Muscle of leg (tissue), 11 donors: ENCODE data around the gene NCAPG2. TPM values are rescaled to one million over a fixed set of nuclear protein-coding genes. Genes with fewer than 3 reads are reported as not detected.
"Not testable (repeated sequence)": the region's sequence is repeated elsewhere in the genome, so short reads cannot be mapped to it uniquely, and the experiment has no call there.

Experiments used
- DNase-seq: peaks from one replicate; pipeline ENCODE4 v3.0.0; 2013
- H3K27ac ChIP-seq: one replicate; pipeline ENCODE4 v1.5.1; 2013; ENCODE audit warnings: mild to moderate bottlenecking, low read length, control low read depth
- H3K27me3 ChIP-seq: one replicate; pipeline ENCODE4 v1.6.1; 2013; ENCODE audit warnings: low read length; ENCODE audit not compliant: control insufficient read depth, insufficient read depth
- H3K36me3 ChIP-seq: one replicate; pipeline ENCODE4 v1.6.1; 2013; ENCODE audit warnings: low read length; ENCODE audit not compliant: control insufficient read depth, insufficient read depth
- H3K4me1 ChIP-seq: one replicate; pipeline ENCODE4 v1.6.1; 2013; ENCODE audit warnings: low read length; ENCODE audit not compliant: control insufficient read depth, insufficient read depth
- H3K4me3 ChIP-seq: one replicate; pipeline ENCODE4 v1.5.1; 2013; ENCODE audit warnings: low read length, control low read depth
- H3K9me3 ChIP-seq: replicated peaks from 2 replicates; pipeline ENCODE4 v1.6.1; 2013; ENCODE audit warnings: low read depth, low read length; ENCODE audit not compliant: control insufficient read depth
- WGBS: methylation state at CpG from one replicate; pipeline ENCODE4 v1.1.5; 2013; ENCODE audit warnings: missing lambda C conversion rate; ENCODE audit not compliant: insufficient coverage; 5-methylcytosine and 5-hydroxymethylcytosine counted together
- polyA plus RNA-seq, 8 donors: library from polyadenylated mRNA; unstranded; fragments of 120-200 nt; gene quantifications; one replicate each; pipeline versions ENCODE4 v1.2.1 to v1.2.3, GENCODE V29; 2013; ENCODE audit warnings: inconsistent platforms in 1 of 8, low replicate concordance in 1 of 8; ENCODE audit not compliant: insufficient read length in 8 of 8, insufficient read depth in 1 of 8
- total RNA-seq: library from RNA; stranded (reverse); fragments of 120-200 nt; gene quantifications from one replicate; pipeline ENCODE4 v1.2.4, GENCODE V29; 2013

The NCAPG2 gene
- total and polyA plus RNA-seq, 9 donors, result 10.2 to 20.9 (median 15.3) TPM

- not testable (repeated sequence) for H3K27ac ChIP-seq, H3K9me3 ChIP-seq, H3K27me3 ChIP-seq, H3K4me3 ChIP-seq, DNase-seq, H3K4me1 ChIP-seq
- H3K36me3 ChIP-seq, result peaks cover 14% of the 10 kb centered on the region
- WGBS, result no CpG with 5 or more reads among the region's 2 CpGs
Measured at GRCh38 chr7:158697597-158697996, 7.0 kb downstream of the NCAPG2 start.

GRCh38 chr7:158695726-158696452 lies 8.7 kb downstream of the NCAPG2 start:
- 86% methylated on average over 3 of the region's 10 CpGs for WGBS
- Histone ChIP-seq H3K36me3 (peaks cover 13% of the 10 kb centered on the region), H3K4me3 (no peak overlapping the region), H3K27me3 (no peaks in the 10 kb centered on the region), H3K9me3 (no peaks in the 10 kb centered on the region), H3K27ac (no peak overlapping the region), H3K4me1 (no peaks in the 10 kb centered on the region)
- DNase-seq, result peak; percentile 90

- no CpG with 5 or more reads among the region's 3 CpGs for WGBS
- no peaks in the 10 kb centered on the region for H3K4me1 ChIP-seq
Measured at GRCh38 chr7:158695056-158695455, 9.5 kb downstream of the NCAPG2 start.

GRCh38 chr7:158694650-158695049 lies 10.0 kb downstream of the NCAPG2 start:
- DNase-seq, result no peak
- no peak overlapping the region for H3K27ac ChIP-seq
- H3K9me3 ChIP-seq, result no peaks in the 10 kb centered on the region
- H3K4me3 ChIP-seq, result no peak overlapping the region
- peaks cover 9% of the 10 kb centered on the region for H3K36me3 ChIP-seq
- H3K27me3 ChIP-seq, result no peaks in the 10 kb centered on the region
- 86% methylated on average over 4 of the region's 6 CpGs for WGBS
- no peaks in the 10 kb centered on the region for H3K4me1 ChIP-seq

More at GRCh38 chr7:158695056-158695455, 9.5 kb downstream of the NCAPG2 start:
- H3K4me3 ChIP-seq, result no peak overlapping the region
- no peaks in the 10 kb centered on the region for H3K9me3 ChIP-seq
- H3K27me3 ChIP-seq, result no peaks in the 10 kb centered on the region
- no peak for DNase-seq
- peaks cover 10% of the 10 kb centered on the region for H3K36me3 ChIP-seq
- H3K27ac ChIP-seq, result no peak overlapping the region

- Histone ChIP-seq H3K4me1 (no peaks in the 10 kb centered on the region), H3K27me3 (no peaks in the 10 kb centered on the region), H3K4me3 (no peak overlapping the region), H3K27ac (no peak overlapping the region), H3K36me3 (peaks cover 27% of the 10 kb centered on the region), H3K9me3 (no peaks in the 10 kb centered on the region)
- WGBS, result no CpG with 5 or more reads among the region's 2 CpGs
- DNase-seq, result no peak
Measured at GRCh38 chr7:158689488-158689887, 15.1 kb downstream of the NCAPG2 start.

GRCh38 chr7:158687406-158687805 lies 17.2 kb downstream of the NCAPG2 start:
- Histone ChIP-seq H3K4me1 (no peaks in the 10 kb centered on the region), H3K27me3 (no peaks in the 10 kb centered on the region), H3K27ac (no peak overlapping the region), H3K9me3 (no peaks in the 10 kb centered on the region), H3K36me3 (peaks cover 27% of the 10 kb centered on the region), H3K4me3 (no peak overlapping the region)
- DNase-seq, result no peak
- WGBS, result no CpG with 5 or more reads among the region's 7 CpGs

GRCh38 chr7:158685693-158686092 lies 18.9 kb downstream of the NCAPG2 start:
- H3K36me3 ChIP-seq, result peaks cover 27% of the 10 kb centered on the region
- WGBS, result 73% methylated on average over 2 of the region's 4 CpGs

GRCh38 chr7:158684329-158684728 lies 20.3 kb downstream of the NCAPG2 start:
- H3K27ac ChIP-seq, result no peak overlapping the region
- WGBS, result no CpG with 5 or more reads among the region's 1 CpG
- no peaks in the 10 kb centered on the region for H3K27me3 ChIP-seq
- H3K4me1 ChIP-seq, result no peaks in the 10 kb centered on the region
- peaks cover 32% of the 10 kb centered on the region for H3K36me3 ChIP-seq
- DNase-seq, result no peak
- no peaks in the 10 kb centered on the region for H3K9me3 ChIP-seq
- H3K4me3 ChIP-seq, result no peak overlapping the region

More at GRCh38 chr7:158685693-158686092, 18.9 kb downstream of the NCAPG2 start:
- H3K9me3 ChIP-seq, result no peaks in the 10 kb centered on the region
- DNase-seq, result no peak
- no peak overlapping the region for H3K4me3 ChIP-seq
- no peaks in the 10 kb centered on the region for H3K27me3 ChIP-seq
- no peak overlapping the region for H3K27ac ChIP-seq
- H3K4me1 ChIP-seq, result no peaks in the 10 kb centered on the region

GRCh38 chr7:158683541-158683940 lies 21.1 kb downstream of the NCAPG2 start:
- H3K36me3 ChIP-seq, result peaks cover 27% of the 10 kb centered on the region
- WGBS, result no CpG with 5 or more reads among the region's 2 CpGs

GRCh38 chr7:158682456-158682855 lies 22.1 kb downstream of the NCAPG2 start:
- no peak overlapping the region for H3K4me3 ChIP-seq
- DNase-seq, result no peak
- no peaks in the 10 kb centered on the region for H3K9me3 ChIP-seq
- no peaks in the 10 kb centered on the region for H3K27me3 ChIP-seq
- peaks cover 24% of the 10 kb centered on the region for H3K36me3 ChIP-seq
- H3K27ac ChIP-seq, result no peak overlapping the region
- H3K4me1 ChIP-seq, result no peaks in the 10 kb centered on the region

More at GRCh38 chr7:158683541-158683940, 21.1 kb downstream of the NCAPG2 start:
- Histone ChIP-seq H3K27ac (no peak overlapping the region), H3K4me3 (no peak overlapping the region), H3K9me3 (no peaks in the 10 kb centered on the region), H3K4me1 (no peaks in the 10 kb centered on the region), H3K27me3 (no peaks in the 10 kb centered on the region)
- DNase-seq, result no peak
